Bronchial epithelial cell (primary cell): Measurements from ENCODE around the gene DLGAP1. TPM values are rescaled to one million over a fixed set of nuclear protein-coding genes. Genes with fewer than 3 reads are reported as not detected.
A peak's percentile ranks its signal among the peaks of the same experiment; 100 is the strongest.

ENCODE experiments used
- DNase-seq: peaks from one replicate; pipeline ENCODE4 v3.0.0-alpha.2; 2010; ENCODE audit warnings: low read depth
- FAIRE-seq: peaks from 2 replicates; lab custom pipeline; 2011; peaks lifted over from hg19 to GRCh38; lab: Jason Lieb, UNC
- H3K27me3 ChIP-seq: 2 replicates; pipeline ENCODE4 v1.5.1; 2011; ENCODE audit warnings: low read length; ENCODE audit not compliant: control insufficient read depth, insufficient read depth
- H3K36me3 ChIP-seq: 2 replicates; pipeline ENCODE4 v1.5.1; 2011; ENCODE audit warnings: low read length; ENCODE audit not compliant: control insufficient read depth, insufficient read depth
- H3K4me3 ChIP-seq: 2 replicates; pipeline ENCODE4 v1.5.1; 2011; ENCODE audit warnings: mild to moderate bottlenecking, low read depth, low read length, control low read depth
- CTCF ChIP-seq: IDR thresholded peaks from 2 replicates; pipeline ENCODE4 v1.5.1; 2011; ENCODE audit warnings: mild to moderate bottlenecking, moderate library complexity, low read length, control low read depth, inconsistent platforms; ENCODE audit not compliant: insufficient read depth, severe bottlenecking
- total RNA-seq: library from RNA; depleted of rRNA; stranded (reverse); fragments of >200 nt; gene quantifications from 2 replicates; pipeline ENCODE4 v1.2.1, GENCODE V29; 2014

Gene DLGAP1
- total RNA-seq, 1 donor from 2014 or later, result not detected

DNA sequence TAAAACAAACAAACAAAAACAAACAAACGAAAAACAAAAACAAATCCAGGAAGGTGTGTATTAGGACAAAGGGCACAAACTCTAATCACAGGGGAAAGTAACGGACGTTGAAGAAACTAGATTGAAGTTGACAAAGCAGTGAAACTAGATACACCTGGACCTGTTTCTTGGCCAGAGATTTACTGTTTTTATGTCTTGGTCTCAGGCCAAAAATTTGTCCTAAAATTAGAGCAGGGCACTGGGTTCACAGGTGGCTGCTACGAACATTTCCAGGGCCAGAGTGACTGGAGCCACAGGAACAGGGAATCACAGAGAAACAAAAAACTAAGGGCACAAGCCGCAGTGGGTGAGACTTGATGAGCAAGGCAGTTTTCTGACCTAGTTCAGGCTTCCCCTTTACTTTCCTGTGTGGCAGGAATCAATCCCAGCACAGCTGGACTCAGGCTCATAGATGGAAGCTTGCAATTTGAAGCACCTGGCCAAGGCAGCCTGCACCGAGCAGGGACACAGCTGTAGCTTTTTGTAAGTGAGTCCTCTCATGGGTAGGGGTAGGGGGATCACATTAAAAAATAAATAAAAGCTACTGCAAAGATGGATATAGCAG lies 329.4 kb downstream of the DLGAP1 start:
- FAIRE-seq (no peak), DNase-seq (no peak)
- Histone ChIP-seq H3K27me3 (no peaks in the 10 kb centered on the region), H3K36me3 (no peaks in the 10 kb centered on the region), H3K4me3 (no peak overlapping the region)
- TF ChIP-seq CTCF, result no peak

GRCh38 chr18:4125224-4125623 lies 329.9 kb downstream of the DLGAP1 start:
- FAIRE-seq, result no peak
- TF ChIP-seq CTCF, result no peak
- DNase-seq, result no peak

GRCh38 chr18:4119813-4120212 lies 335.3 kb downstream of the DLGAP1 start:
- Histone ChIP-seq H3K27me3 (no peaks in the 10 kb centered on the region), H3K36me3 (no peaks in the 10 kb centered on the region), H3K4me3 (no peak overlapping the region)
- no peak for TF ChIP-seq CTCF
- DNase-seq (no peak), FAIRE-seq (no peak)

More at GRCh38 chr18:4125224-4125623, 329.9 kb downstream of the DLGAP1 start:
- H3K27me3 ChIP-seq, result no peaks in the 10 kb centered on the region
- H3K4me3 ChIP-seq, result no peak overlapping the region
- H3K36me3 ChIP-seq, result no peaks in the 10 kb centered on the region

DNA sequence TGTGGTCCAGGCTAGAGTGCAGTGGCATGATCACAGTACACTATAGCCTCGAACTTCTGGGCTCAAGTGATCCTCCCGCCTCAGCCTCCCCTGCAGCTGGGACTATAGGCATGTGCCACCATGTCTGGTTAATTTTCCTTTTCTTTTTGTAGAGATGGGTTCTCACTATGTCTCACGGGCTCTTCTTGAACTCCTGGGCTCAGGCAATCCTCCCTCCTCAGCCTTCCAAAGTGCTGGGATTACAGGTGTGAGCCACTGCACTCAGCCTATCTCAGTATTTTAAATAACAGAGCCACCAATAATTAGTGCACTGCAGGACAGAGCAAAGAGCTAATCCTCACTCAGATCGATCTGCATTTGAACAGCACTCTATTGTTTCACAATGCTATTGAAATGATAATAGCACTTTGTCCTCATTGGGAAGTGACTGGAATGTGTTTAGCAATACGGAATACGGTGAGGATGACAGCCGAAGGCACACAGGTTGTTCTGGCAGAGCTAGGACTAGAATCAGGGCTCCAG lies 335.9 kb downstream of the DLGAP1 start:
- H3K36me3 ChIP-seq, result no peaks in the 10 kb centered on the region
- H3K27me3 ChIP-seq, result no peaks in the 10 kb centered on the region
- DNase-seq (no peak), FAIRE-seq (no peak)
- TF ChIP-seq CTCF, result no peak
- H3K4me3 ChIP-seq, result no peak overlapping the region

DNA sequence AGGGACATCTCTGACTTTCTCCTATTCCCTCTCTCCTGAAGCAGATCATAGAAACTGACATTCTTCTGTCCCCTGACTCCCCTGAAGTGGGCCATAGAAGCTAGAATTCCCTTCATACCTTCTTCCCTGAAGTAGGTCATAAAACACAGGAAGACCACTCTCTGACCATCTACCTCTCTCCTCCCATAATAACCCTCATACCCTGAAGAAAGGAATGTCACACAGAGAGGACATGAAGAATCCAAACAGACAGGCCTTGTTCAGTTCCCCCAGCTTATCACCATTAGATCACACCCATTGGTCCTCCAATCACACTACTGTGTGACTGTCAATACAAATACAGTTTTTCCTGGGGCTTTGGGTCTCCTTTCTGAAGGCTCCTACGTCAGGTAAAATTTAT lies 347.1 kb downstream of the DLGAP1 start:
- Histone ChIP-seq H3K27me3 (no peaks in the 10 kb centered on the region), H3K36me3 (no peaks in the 10 kb centered on the region), H3K4me3 (no peak overlapping the region)
- no peak for TF ChIP-seq CTCF
- FAIRE-seq (no peak), DNase-seq (no peak)

DNA sequence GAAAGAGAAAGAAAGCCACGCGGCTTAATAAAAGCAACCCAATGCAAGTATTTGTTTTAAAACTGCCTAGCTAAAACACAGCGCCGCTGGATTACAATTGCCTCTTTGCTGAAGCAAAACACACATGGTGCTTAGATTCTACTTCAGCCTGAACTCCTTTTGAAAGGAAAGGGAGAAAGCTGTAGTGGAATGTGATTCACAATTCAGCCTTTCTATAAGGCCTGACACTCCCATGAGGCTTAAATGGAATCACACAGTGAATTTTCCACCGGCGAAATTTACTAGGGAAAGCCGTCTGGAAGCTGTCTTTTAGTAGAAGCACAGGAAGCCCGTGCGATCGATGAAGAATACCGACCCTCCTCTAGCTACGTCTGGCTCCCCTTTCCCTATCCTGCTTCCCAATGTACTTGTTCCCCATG lies 348.0 kb downstream of the DLGAP1 start:
- TF ChIP-seq CTCF, result no peak
- H3K36me3 ChIP-seq, result no peaks in the 10 kb centered on the region
- H3K4me3 ChIP-seq, result no peak overlapping the region
- peak; percentile 2 for DNase-seq
- no peaks in the 10 kb centered on the region for H3K27me3 ChIP-seq
- FAIRE-seq, result no peak
